ENCODE results near the gene RXRA. TPM values are rescaled to one million over a fixed set of nuclear protein-coding genes. Genes with fewer than 3 reads are reported as not detected.

RXRA gene
- total RNA-seq, 1 donor from 2014 or later, result 90.8 TPM

- no peak for ATAC-seq
- intact Hi-C loops (cut with micrococcal nuclease), result no loop called here
- peak; percentile 28 for DNase-seq
These were observed 34.0 kb upstream of the RXRA start for GRCh38 chr9:134291961-134292871.

GRCh38 chr9:134293031-134293521, 33.2 kb upstream of the RXRA start:
- ATAC-seq (no peak), DNase-seq (peak; percentile 23)
- intact Hi-C loops (cut with micrococcal nuclease), result no loop called here

- ATAC-seq (peak; percentile 54), DNase-seq (peak; percentile 57)
- intact Hi-C loops (cut with micrococcal nuclease), result no loop called here
These were observed 32.6 kb upstream of the RXRA start for GRCh38 chr9:134293611-134294152.

- intact Hi-C loops (cut with micrococcal nuclease), result no loop called here
- peak; percentile 80 for ATAC-seq
- peak; percentile 79 for DNase-seq
These were observed 31.8 kb upstream of the RXRA start for GRCh38 chr9:134294153-134295071.

GRCh38 chr9:134295101-134295745, 31.0 kb upstream of the RXRA start:
- DNase-seq, result peak; percentile 20
- intact Hi-C loops (cut with micrococcal nuclease), result no loop called here
- ATAC-seq, result no peak

GRCh38 chr9:134295746-134296250, 30.5 kb upstream of the RXRA start:
- ATAC-seq (no peak), DNase-seq (peak; percentile 11)
- intact Hi-C loops (cut with micrococcal nuclease), result no loop called here

- DNase-seq (peak; percentile 19), ATAC-seq (no peak)
- intact Hi-C loops (cut with micrococcal nuclease), result no loop called here
These were observed 29.8 kb upstream of the RXRA start for GRCh38 chr9:134296301-134297082.

GRCh38 chr9:134297083-134297410, 29.2 kb upstream of the RXRA start:
- DNase-seq (peak; percentile 13), ATAC-seq (no peak)
- intact Hi-C loops (cut with micrococcal nuclease), result no loop called here

GRCh38 chr9:134297576-134297975, 28.7 kb upstream of the RXRA start:
- peak; percentile 9 for DNase-seq
- ATAC-seq, result no peak
- intact Hi-C loops (cut with micrococcal nuclease), result no loop called here

- DNase-seq, result no peak
- ATAC-seq, result no peak
- intact Hi-C loops (cut with micrococcal nuclease), result no loop called here
These were observed 28.3 kb upstream of the RXRA start for GRCh38 chr9:134298000-134298399.

GRCh38 chr9:134299068-134299467, 27.2 kb upstream of the RXRA start:
- ATAC-seq (no peak), DNase-seq (no peak)
- intact Hi-C loops (cut with micrococcal nuclease), result no loop called here

- DNase-seq, result peak; percentile 26
- intact Hi-C loops (cut with micrococcal nuclease), result no loop called here
- ATAC-seq, result peak; percentile 77
These were observed 26.4 kb upstream of the RXRA start for GRCh38 chr9:134299883-134300282.

GRCh38 chr9:134301387-134302129, 24.7 kb upstream of the RXRA start:
- intact Hi-C loops (cut with micrococcal nuclease), result no loop called here
- ATAC-seq (no peak), DNase-seq (peak; percentile 23)

GRCh38 chr9:134302130-134302817, 24.0 kb upstream of the RXRA start:
- peak; percentile 8 for DNase-seq
- ATAC-seq, result no peak
- intact Hi-C loops (cut with micrococcal nuclease), result no loop called here

- no peak for ATAC-seq
- intact Hi-C loops (cut with micrococcal nuclease), result no loop called here
- DNase-seq, result no peak
These were observed 22.7 kb upstream of the RXRA start for GRCh38 chr9:134303601-134304000.

- DNase-seq (no peak), ATAC-seq (no peak)
- intact Hi-C loops (cut with micrococcal nuclease), result no loop called here
These were observed 22.0 kb upstream of the RXRA start for GRCh38 chr9:134304261-134304660.

- intact Hi-C loops (cut with micrococcal nuclease), result no loop called here
- ATAC-seq, result no peak
- DNase-seq, result peak; percentile 6
These were observed 21.6 kb upstream of the RXRA start for GRCh38 chr9:134304690-134305089.
